NT2/D1 (cell line): Measurements from ENCODE around the gene ELP5.

ENCODE experiments used
- DNase-seq: peaks from one replicate; pipeline ENCODE4 v3.0.0-alpha.2; 2011; ENCODE audit warnings: low read depth, low spot score
- H3K27me3 ChIP-seq: 2 replicates; pipeline ENCODE4 v1.6.0; 2011; ENCODE audit warnings: mild to moderate bottlenecking; ENCODE audit not compliant: insufficient read length, insufficient read depth
- H3K36me3 ChIP-seq: 2 replicates; pipeline ENCODE4 v1.6.1; 2011; ENCODE audit warnings: mild to moderate bottlenecking, low read length, mixed read lengths; ENCODE audit not compliant: insufficient read depth, insufficient read length
- H3K4me1 ChIP-seq: 2 replicates; pipeline ENCODE4 v1.5.1; 2011; ENCODE audit not compliant: insufficient read depth, insufficient read length
- H3K4me3 ChIP-seq: 2 replicates; pipeline ENCODE4 v1.5.1; 2011; ENCODE audit warnings: low read depth; ENCODE audit not compliant: insufficient read length
- H3K9ac ChIP-seq: 2 replicates; pipeline ENCODE4 v1.6.0; 2011; ENCODE audit warnings: low read depth; ENCODE audit not compliant: insufficient read length
- H3K9me3 ChIP-seq: 2 replicates; pipeline ENCODE4 v1.5.1; 2011; ENCODE audit warnings: mild to moderate bottlenecking, low read length; ENCODE audit not compliant: insufficient read depth
- SUZ12 ChIP-seq: IDR thresholded peaks from 2 replicates; pipeline ENCODE4 v1.6.1; 2011; ENCODE audit not compliant: insufficient read length, insufficient read depth; ENCODE audit errors: extremely low read depth
- YY1 ChIP-seq: IDR thresholded peaks from 2 replicates; pipeline ENCODE4 v1.6.1; 2011; ENCODE audit not compliant: insufficient read length, insufficient read depth
- ZNF274 ChIP-seq: IDR thresholded peaks from 2 replicates; pipeline ENCODE4 v1.6.1; 2011; ENCODE audit warnings: mild to moderate bottlenecking, low read depth, low read length

ELP5 gene, protein sequence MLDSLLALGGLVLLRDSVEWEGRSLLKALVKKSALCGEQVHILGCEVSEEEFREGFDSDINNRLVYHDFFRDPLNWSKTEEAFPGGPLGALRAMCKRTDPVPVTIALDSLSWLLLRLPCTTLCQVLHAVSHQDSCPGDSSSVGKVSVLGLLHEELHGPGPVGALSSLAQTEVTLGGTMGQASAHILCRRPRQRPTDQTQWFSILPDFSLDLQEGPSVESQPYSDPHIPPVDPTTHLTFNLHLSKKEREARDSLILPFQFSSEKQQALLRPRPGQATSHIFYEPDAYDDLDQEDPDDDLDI

DNA sequence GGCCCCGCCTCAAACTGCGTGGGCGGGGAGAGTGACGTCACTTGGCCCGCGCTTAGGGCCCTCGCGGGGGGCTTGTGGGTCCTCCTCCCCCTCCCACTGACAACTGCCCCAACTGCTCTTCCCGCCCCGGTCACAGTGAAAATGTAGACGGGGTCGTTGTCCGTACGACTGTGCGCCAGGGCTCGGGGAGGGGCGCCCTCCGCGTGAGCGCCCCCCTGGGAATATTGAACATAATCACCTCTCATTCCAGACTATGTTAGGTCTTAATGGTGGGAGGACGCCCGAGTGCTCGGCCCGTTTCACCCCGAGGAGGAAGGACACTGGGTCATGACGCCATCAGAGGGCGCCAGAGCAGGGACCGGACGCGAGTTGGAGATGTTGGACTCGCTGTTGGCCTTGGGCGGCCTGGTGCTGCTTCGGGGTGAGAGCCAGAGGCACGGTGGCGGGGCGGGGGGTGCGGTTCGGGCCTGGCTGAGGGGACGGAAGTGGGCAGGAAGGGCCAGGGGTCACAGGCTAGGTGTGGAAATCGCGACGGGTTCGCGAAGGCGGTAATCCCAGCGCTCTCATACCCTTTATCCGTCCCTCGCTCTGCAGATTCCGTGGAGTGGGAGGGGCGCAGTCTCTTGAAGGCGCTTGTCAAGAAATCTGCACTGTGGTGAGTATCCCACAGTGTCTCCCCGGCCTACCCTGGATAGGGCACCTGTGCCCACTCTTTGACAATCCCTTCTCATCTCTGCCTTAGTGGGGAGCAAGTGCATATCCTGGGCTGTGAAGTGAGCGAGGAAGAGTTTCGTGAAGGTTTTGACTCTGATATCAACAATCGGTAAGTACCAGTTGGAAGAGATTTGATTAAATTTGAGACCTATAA lies at the start of gene ELP5:
TSS of gene ELP5 (plus strand) at position 40 of the 868 bp plus-strand sequence. CDS start at position 376, 336 bp downstream.
- H3K9ac ChIP-seq: peak within 1 kb of the TSS; percentile 93
- peak; percentile 84 for DNase-seq
- peaks cover 44% of the 10 kb centered on the region for H3K36me3 ChIP-seq

DNA sequence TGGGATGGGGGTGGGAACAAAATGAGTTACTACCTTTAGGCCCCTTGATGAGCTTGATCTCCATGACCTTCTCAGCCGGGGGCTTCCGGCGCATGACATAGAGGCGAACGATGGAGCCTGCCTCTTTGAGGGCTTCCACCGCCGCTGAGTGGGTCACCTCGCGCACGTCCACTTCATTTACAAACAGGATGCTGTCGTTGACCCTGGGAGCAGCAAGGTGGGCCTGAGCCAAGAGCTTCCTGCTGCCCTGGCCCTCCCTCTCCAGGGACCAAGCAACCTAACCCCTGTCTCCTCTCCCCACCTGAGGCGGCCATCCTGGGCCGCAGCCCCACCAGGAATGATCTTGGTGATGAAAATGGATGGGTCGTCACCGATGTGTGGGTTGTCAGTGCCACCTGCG lies 48.6 kb upstream of the ELP5 start:
- DNase-seq: no peak
- peaks cover 2% of the 10 kb centered on the region for H3K4me1 ChIP-seq
- no peaks in the 10 kb centered on the region for H3K9me3 ChIP-seq
- no peak overlapping the region for H3K4me3 ChIP-seq
- no peak for TF ChIP-seq SUZ12
- H3K27me3 ChIP-seq: no peaks in the 10 kb centered on the region
- H3K36me3 ChIP-seq: peaks cover 25% of the 10 kb centered on the region
- H3K9ac ChIP-seq: no peak overlapping the region

More for the DNA sequence above, at the start of gene ELP5:
- Histone ChIP-seq H3K4me3 (peak within 1 kb of the TSS; percentile 80), H3K4me1 (peaks cover 4% of the 10 kb centered on the region), H3K9me3 (no peaks in the 10 kb centered on the region), H3K27me3 (no peaks in the 10 kb centered on the region)
- TF ChIP-seq YY1 (no peak), ZNF274 (no peak), SUZ12 (no peak)

DNA sequence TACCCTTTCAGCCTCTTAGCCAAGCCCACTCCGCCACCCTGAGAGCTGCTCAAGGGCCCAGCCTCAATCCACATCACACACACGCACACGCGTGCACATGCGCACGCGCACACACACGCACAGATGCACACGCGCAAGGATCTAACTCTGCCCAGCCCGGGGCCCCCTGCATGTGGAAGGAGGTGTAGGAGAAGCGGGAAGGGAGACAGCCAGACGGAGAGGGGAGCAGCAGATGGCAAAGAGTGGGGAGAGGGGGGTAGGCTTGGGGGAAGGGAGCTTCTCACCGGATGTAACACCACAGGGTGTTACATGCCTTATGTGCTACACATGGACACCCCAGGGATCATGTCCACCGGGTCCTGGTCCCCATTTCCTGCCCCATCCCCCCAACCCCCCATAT lies 47.7 kb upstream of the ELP5 start:
- no peak overlapping the region for H3K4me3 ChIP-seq
- H3K27me3 ChIP-seq: no peaks in the 10 kb centered on the region
- peaks cover 25% of the 10 kb centered on the region for H3K36me3 ChIP-seq
- H3K9ac ChIP-seq: no peak overlapping the region
- peaks cover 8% of the 10 kb centered on the region for H3K4me1 ChIP-seq
- H3K9me3 ChIP-seq: no peaks in the 10 kb centered on the region
- TF ChIP-seq YY1 (no peak), SUZ12 (no peak), ZNF274 (no peak)
- DNase-seq: no peak

DNA sequence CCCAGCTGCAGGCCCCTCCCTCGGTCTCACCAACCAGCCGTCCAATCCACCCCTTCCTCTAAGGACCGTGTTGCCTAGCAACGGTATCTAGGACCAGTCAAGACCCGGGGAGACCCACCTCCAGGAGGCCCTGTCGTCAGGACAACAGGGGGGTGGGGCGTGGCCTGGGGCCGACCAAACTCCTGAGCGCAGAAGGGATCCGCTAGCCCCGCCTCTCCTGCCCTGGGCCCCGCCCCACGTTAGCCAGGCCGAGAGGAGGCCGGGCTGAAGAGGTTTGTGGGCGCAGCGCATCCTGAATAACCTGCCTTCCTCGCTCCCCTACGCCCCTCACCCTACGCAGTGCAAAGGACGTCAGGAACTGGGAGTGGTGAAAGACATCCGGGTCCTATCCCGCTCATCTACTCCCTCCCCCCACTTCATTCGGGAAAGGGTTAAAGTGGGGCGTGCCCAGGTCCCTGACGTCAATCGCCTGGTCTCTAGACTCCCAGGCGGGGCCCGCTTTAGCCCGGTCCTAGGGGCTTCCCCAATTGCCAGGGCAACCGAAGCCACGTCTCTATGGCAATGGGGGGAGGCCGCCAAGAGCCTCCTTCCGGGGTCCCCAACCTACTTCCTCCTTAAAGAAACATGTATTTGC lies 47.1 kb upstream of the ELP5 start:
- no peaks in the 10 kb centered on the region for H3K27me3 ChIP-seq
- H3K36me3 ChIP-seq: peaks cover 25% of the 10 kb centered on the region
- DNase-seq: peak; percentile 85
- TF ChIP-seq ZNF274 (no peak), SUZ12 (no peak), YY1 (no peak)
- peak overlapping the region; percentile 32 for H3K9ac ChIP-seq
- H3K4me1 ChIP-seq: peaks cover 8% of the 10 kb centered on the region
- no peaks in the 10 kb centered on the region for H3K9me3 ChIP-seq
- peak overlapping the region; percentile 34 for H3K4me3 ChIP-seq

DNA sequence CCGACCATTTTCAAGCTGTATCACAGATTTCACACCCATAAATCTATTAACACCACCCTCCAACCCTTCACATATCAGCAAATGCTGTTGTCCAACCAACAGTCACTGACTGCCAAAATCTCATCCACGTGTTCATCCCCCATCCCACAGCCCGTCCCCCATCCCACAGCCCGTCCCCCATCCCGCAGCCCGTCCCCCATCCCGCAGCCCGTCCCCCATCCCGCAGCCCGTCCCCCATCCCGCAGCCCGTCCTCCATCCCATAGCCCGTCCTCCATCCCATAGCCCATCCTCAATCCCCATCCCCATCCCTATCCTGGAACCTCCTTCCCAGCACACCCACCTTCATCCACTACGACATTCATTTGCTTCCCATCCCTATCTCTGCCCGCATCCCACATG lies 46.5 kb upstream of the ELP5 start:
- Histone ChIP-seq H3K4me3 (no peak overlapping the region), H3K4me1 (peaks cover 8% of the 10 kb centered on the region), H3K27me3 (no peaks in the 10 kb centered on the region), H3K9ac (peak overlapping the region; percentile 32), H3K36me3 (peaks cover 25% of the 10 kb centered on the region), H3K9me3 (no peaks in the 10 kb centered on the region)
- no peak for DNase-seq
- TF ChIP-seq SUZ12: no peak
- no peak for TF ChIP-seq YY1
- no peak for TF ChIP-seq ZNF274

DNA sequence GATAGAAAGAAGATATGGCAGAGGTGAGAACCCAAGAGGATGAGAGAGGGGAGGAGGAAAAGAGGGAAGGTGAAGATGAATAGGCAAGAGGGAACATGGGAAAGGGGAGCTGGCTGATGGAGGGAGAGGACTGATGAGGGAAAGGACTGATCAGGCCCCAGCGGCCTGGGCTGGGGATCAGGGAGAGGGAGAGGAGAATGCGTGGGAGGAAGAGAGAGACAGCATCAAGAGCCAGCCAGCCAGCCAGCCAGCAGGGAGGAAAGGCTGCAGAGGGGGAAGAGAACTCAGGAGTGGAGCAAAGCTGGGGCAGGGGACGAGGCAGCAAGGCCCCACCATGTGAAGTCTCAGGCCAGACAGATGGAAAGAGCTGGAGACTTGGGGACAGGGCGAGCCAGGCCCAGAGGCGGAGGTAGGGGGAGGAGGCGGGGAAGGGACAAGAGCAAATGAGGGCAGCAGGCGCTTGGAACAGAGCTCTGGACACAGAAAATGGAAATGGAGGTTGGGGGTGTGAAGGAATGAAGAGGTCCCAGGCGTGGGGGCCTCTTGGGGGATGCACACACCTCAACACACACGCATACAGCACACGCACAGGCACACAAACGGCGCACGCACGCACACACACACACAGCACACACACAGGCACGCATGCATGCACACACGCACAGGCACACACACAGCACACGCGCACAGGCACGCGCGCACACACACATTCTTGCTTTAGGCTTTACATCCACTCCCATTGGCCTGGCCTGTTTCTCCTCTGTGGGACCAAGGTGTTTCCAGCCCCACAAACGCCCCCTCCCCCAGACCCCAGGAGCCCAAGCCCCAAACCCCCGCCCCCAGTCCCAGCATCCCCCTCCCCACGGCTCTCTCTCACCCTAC lies 44.7 kb upstream of the ELP5 start:
- DNase-seq: no peak
- no peak overlapping the region for H3K4me3 ChIP-seq
- H3K9ac ChIP-seq: no peak overlapping the region
- peaks cover 12% of the 10 kb centered on the region for H3K4me1 ChIP-seq
- TF ChIP-seq ZNF274 (no peak), SUZ12 (no peak), YY1 (no peak)
- H3K36me3 ChIP-seq: peaks cover 16% of the 10 kb centered on the region
- H3K27me3 ChIP-seq: no peaks in the 10 kb centered on the region
- no peaks in the 10 kb centered on the region for H3K9me3 ChIP-seq
